Fibroblast of peridontal ligament (primary cell): ENCODE measurements around the gene SPC24.
A peak's percentile ranks its signal among the peaks of the same experiment; 100 is the strongest.
"Not testable (repeated sequence)": the region's sequence is repeated elsewhere in the genome, so short reads cannot be mapped to it uniquely, and the experiment has no call there.

Source experiments
- DNase-seq: peaks from one replicate; pipeline ENCODE4 v3.0.0-alpha.2; 2010; ENCODE audit errors: extremely low read depth

The SPC24 gene

GRCh38 chr19:11164879-11165406 is 9.4 kb upstream of the SPC24 start:
- peak; percentile 98 for DNase-seq

DNA sequence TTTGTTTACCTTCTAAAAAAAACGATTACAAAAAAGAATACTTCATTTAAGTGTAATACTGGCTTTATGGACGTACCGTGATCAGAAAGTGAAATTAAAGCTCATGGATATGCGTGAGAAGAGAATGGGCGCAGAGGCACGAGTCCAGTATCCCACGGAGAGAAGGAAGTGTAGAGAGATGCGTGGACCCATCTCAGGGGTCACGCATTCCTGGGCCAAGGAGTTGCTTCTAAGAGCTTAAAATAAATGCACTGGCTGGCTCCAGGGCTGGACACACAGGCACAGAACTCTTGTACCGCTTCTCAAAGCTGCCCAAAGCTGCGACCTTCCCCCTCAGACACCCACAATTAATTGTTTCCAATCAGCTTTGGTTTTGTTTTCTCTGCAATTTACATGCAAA is 8.7 kb upstream of the SPC24 start:
- DNase-seq: no peak

DNA sequence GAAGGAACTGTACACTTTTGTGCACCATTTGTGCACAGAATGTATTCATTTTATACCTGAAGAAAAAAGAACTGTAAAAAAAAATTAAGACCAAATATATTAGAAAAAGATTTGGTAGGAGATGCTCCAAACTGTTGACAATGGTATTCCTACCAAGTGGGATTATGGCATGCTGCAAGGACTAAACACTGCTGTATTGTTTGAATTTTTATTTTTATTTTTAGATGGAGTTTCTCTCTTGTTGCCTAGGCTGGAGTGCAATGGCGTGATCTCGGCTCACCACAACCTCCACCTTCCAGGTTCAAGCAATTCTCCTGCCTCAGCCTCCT is 4.8 kb upstream of the SPC24 start:
- not testable (repeated sequence) for DNase-seq

GRCh38 chr19:11159598-11160439 is 4.2 kb upstream of the SPC24 start:
- DNase-seq: peak; percentile 41

DNA sequence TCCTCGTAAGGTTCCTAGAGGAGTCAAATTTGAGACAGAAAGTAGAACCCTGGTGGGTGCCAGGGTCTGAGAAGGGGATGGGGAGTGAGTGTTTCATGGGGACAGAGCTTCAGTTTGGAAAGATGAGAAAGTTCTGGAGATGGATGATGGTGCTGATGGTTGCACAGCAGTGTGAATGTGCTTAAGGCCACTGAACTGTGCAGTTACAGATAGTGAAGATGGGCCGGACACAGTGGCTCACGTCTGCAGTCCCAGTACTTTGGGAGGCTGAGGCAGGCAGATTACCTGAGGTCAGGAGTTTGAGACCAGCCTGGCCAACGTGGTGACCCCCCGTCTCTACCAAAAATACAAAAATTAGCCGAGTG is 917 bp downstream of the SPC24 start:
- DNase-seq: no peak

DNA sequence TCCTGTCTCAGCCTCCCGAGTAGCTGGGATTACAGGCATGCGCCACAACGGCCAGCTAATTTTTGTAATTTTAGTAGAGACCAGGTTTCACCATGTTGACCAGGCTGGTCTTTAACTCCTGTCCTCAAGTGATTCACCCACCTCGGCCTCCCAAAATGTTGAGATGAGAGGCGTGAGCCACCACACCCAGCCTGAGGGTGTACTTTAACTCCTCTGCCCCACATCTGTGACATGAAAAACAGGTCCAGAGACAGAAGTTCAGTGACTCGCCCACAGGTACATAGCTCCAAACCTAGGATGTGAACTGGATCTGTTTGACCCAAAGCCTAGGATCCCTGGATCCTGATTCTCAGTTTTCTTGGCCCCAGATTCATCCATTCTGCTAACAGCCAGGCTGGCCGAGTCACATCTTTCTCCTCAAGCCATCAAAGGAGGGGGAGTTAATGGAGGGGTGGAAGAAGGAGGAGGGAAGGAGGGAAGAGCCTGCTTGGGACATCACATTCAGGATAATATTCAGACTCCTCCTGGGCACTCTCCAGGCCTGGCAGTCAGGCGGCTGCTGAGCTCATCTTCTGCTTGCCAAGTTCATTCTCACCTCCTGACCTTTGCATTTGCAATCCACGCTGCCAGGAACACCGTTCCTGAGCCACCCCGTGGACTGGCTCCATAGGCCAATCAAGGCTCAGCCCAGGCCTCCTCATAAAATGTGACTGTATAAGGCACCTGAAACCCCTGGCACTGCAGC is 3.1 kb downstream of the SPC24 start:
- DNase-seq: peak; percentile 80

DNA sequence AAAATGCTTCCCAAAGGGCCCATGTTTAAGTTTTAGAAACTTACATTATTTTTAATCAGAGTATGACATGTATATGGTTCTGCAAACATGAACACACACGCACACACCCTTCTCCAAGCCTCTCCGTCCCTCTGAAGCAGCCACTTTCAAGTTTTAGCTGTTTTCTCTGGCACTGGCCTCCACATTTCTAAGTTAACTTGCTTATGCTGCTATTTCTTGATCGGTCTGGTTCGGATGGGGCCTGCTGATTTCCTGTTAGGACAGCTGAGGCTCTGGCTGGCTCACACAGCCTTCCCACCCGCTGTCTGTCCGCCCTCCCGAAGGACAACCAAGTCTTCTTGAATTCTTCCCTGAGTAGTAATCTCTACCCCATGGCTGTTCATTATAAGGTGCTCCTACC is 4.4 kb downstream of the SPC24 start:
- DNase-seq: peak; percentile 38

GRCh38 chr19:11148001-11148400 is 7.6 kb downstream of the SPC24 start:
- DNase-seq: no peak

GRCh38 chr19:11145536-11145924 is 10.1 kb downstream of the SPC24 start:
- no peak for DNase-seq

GRCh38 chr19:11142528-11143171 is 12.9 kb downstream of the SPC24 start:
- DNase-seq: peak; percentile 91

- no peak for DNase-seq
Observed at GRCh38 chr19:11141937-11142527, 13.6 kb downstream of the SPC24 start.

DNA sequence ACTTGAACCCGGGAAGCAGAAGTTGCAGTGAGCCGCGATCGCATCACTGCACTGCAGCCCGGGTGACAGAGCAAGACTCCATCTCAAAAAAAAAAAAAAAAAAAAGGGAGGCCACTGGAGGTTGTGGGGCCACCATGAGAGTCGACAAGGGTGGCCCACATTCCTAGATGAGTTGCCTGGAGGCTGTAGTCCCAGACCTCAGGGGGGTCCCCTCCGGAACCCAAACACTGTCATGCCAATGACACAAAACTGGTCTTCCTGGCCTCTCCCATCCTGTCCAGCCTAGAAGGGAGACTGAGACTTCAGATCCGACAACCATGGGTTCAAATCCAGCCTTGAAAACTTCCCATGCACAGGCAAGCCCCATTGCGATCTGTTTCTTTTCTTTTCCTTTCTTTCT is 14.7 kb downstream of the SPC24 start:
- no peak for DNase-seq

GRCh38 chr19:11140023-11140538 is 15.5 kb downstream of the SPC24 start:
- not testable (repeated sequence) for DNase-seq

- peak; percentile 67 for DNase-seq
Observed at GRCh38 chr19:11138601-11139300, 16.8 kb downstream of the SPC24 start.

- DNase-seq: peak; percentile 95
Observed at GRCh38 chr19:11137542-11138384, 17.8 kb downstream of the SPC24 start.

GRCh38 chr19:11136400-11137101 is 19.0 kb downstream of the SPC24 start:
- DNase-seq: no peak

- DNase-seq: no peak
Observed at GRCh38 chr19:11131471-11131870, 24.1 kb downstream of the SPC24 start.

- DNase-seq: peak; percentile 56
Observed at GRCh38 chr19:11130824-11131455, 24.6 kb downstream of the SPC24 start.

DNA sequence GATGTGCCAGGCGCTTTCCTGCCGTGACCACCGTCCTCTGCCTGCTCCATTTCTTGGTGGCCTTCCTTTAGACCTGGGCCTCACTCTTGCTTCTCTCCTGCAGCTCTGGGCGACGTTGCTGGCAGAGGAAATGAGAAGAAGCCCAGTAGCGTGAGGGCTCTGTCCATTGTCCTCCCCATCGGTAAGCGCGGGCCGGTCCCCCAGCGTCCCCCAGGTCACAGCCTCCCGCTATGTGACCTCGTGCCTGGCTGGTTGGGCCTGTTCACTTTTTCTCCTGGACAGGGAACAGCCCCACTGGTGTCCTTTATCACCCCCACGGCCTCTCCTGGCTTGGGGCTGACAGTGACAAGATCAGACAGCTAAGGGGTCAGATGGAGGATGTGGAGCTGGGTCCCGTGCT is 27.7 kb downstream of the SPC24 start:
- DNase-seq: no peak
